GM19238 (cell line): ENCODE data around the gene NAP1L1.

Experiments used
- DNase-seq: peaks from one replicate; pipeline ENCODE4 v3.0.0; 2011; ENCODE audit warnings: low spot score; ENCODE audit not compliant: insufficient read length

NAP1L1 gene

GRCh38 chr12:76022506-76022905, 62.0 kb downstream of the NAP1L1 start:
- no peak for DNase-seq

GRCh38 chr12:76020731-76021672, 63.5 kb downstream of the NAP1L1 start:
- no peak for DNase-seq

- no peak for DNase-seq
These were observed 64.2 kb downstream of the NAP1L1 start for GRCh38 chr12:76020281-76020680.

- DNase-seq, result no peak
These were observed 65.8 kb downstream of the NAP1L1 start for GRCh38 chr12:76018672-76019071.

GRCh38 chr12:76018111-76018510, 66.4 kb downstream of the NAP1L1 start:
- no peak for DNase-seq

GRCh38 chr12:76014007-76014406, 70.5 kb downstream of the NAP1L1 start:
- no peak for DNase-seq

GRCh38 chr12:76013603-76014002, 70.9 kb downstream of the NAP1L1 start:
- no peak for DNase-seq

GRCh38 chr12:76012644-76013043, 71.8 kb downstream of the NAP1L1 start:
- DNase-seq, result no peak

GRCh38 chr12:76010732-76011458, 73.6 kb downstream of the NAP1L1 start:
- no peak for DNase-seq

- DNase-seq, result no peak
These were observed 76.1 kb downstream of the NAP1L1 start for GRCh38 chr12:76008428-76008827.

GRCh38 chr12:76007640-76008039, 76.8 kb downstream of the NAP1L1 start:
- DNase-seq, result no peak

GRCh38 chr12:76006028-76006925, 78.2 kb downstream of the NAP1L1 start:
- DNase-seq, result no peak

- no peak for DNase-seq
These were observed 81.2 kb downstream of the NAP1L1 start for GRCh38 chr12:76003355-76003638.

GRCh38 chr12:76002598-76003354, 81.7 kb downstream of the NAP1L1 start:
- no peak for DNase-seq

GRCh38 chr12:75998292-75999063, 86.0 kb downstream of the NAP1L1 start:
- DNase-seq, result no peak

- no peak for DNase-seq
These were observed 86.8 kb downstream of the NAP1L1 start for GRCh38 chr12:75997658-75998057.

GRCh38 chr12:75996861-75997447, 87.5 kb downstream of the NAP1L1 start:
- DNase-seq, result no peak

GRCh38 chr12:75995691-75996090, 88.8 kb downstream of the NAP1L1 start:
- DNase-seq, result no peak

- no peak for DNase-seq
These were observed 90.3 kb downstream of the NAP1L1 start for GRCh38 chr12:75994069-75994740.
